ENCODE results near the gene GMPPA.

The GMPPA gene

DNA sequence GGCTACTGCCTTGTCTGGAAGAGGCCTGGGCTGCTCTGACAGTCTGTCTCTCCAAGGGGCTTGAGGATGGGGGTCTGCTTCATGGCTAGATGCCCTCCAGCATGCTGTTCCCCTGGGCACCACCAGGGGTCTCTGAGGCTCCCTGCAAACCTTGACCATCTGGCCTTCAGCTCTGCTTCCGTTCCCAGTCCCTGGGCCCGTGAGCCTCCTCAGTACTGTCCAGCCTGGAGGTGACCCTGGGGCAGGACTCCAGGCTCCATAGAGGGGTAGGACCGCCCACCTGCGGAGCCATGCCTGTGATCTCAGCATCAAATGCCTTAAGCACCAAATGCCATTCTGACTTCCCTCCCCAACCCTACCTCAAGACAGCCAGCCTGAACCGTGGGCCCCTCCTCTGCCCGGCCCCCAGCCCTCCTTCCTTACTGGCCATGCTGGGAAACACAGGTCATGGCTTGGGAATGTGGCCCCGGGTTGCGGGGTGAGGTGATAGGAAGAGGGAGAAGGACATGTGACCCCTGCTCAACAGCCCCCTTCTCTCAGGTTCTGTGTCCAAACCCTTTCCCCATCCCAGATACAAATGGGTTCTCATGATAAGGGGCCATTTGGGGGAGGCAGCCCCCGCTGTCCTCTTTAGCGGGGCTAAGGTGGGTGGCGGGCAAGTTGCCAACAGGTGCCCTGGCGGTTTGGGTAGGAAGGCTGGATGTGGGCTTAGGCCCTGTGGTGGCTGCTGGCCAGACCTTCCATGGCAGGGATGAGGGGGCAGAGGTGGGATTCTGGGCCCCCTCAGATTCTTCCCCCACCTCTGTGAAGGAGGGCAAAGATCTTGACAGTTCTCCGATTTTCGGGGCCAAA, 39.0 kb upstream of the GMPPA start:
- H3K27me3 ChIP-seq (ENCODE audit: control insufficient read depth, insufficient read depth, low read length, poor library complexity, severe bottlenecking) = no peaks in the 10 kb centered on the region
- H3K27ac ChIP-seq (ENCODE audit: insufficient read depth, low read depth, low read length, poor library complexity, severe bottlenecking) = no peak overlapping the region
- no peaks in the 10 kb centered on the region for H3K9me3 ChIP-seq (ENCODE audit: control insufficient read depth, low read length)
- H3K4me3 ChIP-seq (ENCODE audit: insufficient read depth, low read depth, low read length) = no peak overlapping the region
- WGBS, 2 experiments = 57 to 59% methylated on average over 14 of the region's 14 CpGs
- peaks cover 25% of the 10 kb centered on the region for H3K4me1 ChIP-seq (ENCODE audit: control insufficient read depth, insufficient read depth, low read length)
- H3K36me3 ChIP-seq (ENCODE audit: control insufficient read depth, insufficient read depth, low read length) = no peaks in the 10 kb centered on the region

- WGBS, 2 experiments = 13% methylated on average over 18 of the region's 18 CpGs
- no peak overlapping the region for H3K27ac ChIP-seq (ENCODE audit: insufficient read depth, low read depth, low read length, poor library complexity, severe bottlenecking)
- H3K36me3 ChIP-seq (ENCODE audit: control insufficient read depth, insufficient read depth, low read length) = no peaks in the 10 kb centered on the region
- H3K27me3 ChIP-seq (ENCODE audit: control insufficient read depth, insufficient read depth, low read length, poor library complexity, severe bottlenecking) = no peaks in the 10 kb centered on the region
- H3K4me3 ChIP-seq (ENCODE audit: insufficient read depth, low read depth, low read length) = no peak overlapping the region
- no peaks in the 10 kb centered on the region for H3K9me3 ChIP-seq (ENCODE audit: control insufficient read depth, low read length)
- peaks cover 25% of the 10 kb centered on the region for H3K4me1 ChIP-seq (ENCODE audit: control insufficient read depth, insufficient read depth, low read length)
These were observed 38.2 kb upstream of the GMPPA start for GRCh38 chr2:219460424-219460926.

DNA sequence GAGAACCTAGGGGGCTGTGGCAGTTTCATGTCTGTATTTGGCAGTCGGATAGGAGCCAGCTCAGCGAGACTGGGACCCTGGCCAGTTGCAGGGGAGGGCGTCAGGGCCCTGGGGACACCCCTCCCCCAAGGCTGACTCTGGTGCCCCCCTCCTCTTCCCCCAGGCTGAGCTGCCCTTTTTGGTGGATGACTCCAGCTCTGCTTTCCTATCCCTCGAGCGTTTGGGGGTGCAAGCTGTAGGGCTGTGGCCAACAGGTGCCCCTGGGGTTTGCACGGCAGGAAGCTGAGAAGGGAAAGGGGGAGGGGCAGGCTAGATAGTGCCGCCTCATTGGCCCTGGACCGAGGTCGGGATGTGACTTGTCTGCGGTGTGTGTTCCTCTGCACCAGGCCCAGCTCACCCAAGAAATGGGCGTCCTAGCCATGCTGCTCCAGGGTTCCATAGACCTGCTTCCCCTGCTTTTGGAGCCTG, 37.6 kb upstream of the GMPPA start:
- 37 to 41% methylated on average over 11 of the region's 11 CpGs for WGBS, 2 experiments
- Histone ChIP-seq H3K27ac (ENCODE audit: insufficient read depth, low read depth, low read length, poor library complexity, severe bottlenecking) (no peak overlapping the region), H3K36me3 (ENCODE audit: control insufficient read depth, insufficient read depth, low read length) (no peaks in the 10 kb centered on the region), H3K4me3 (ENCODE audit: insufficient read depth, low read depth, low read length) (no peak overlapping the region), H3K27me3 (ENCODE audit: control insufficient read depth, insufficient read depth, low read length, poor library complexity, severe bottlenecking) (no peaks in the 10 kb centered on the region), H3K9me3 (ENCODE audit: control insufficient read depth, low read length) (no peaks in the 10 kb centered on the region), H3K4me1 (ENCODE audit: control insufficient read depth, insufficient read depth, low read length) (peaks cover 25% of the 10 kb centered on the region)

DNA sequence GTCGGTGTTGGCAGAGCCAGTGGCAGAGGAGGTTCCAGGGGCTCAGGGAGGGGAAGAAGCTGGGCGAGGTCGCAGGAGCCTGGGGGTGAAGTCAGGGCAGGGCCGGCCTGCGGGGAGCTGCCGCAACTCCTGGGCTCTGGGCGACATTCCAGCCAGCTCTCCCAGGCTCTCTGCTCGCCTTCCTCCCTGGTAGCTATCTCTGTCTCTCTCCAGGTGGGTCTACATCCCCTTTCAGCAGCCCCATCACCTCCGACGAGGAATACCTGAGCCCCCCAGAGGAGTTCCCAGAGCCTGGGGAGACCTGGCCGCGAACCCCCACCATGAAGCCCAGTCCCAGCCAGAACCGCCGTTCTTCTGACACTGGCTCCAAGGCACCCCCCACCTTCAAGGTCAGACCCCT, 37.0 kb upstream of the GMPPA start:
- WGBS, 2 experiments = 90% methylated on average over 14 of the region's 14 CpGs
- H3K4me3 ChIP-seq (ENCODE audit: insufficient read depth, low read depth, low read length) = no peak overlapping the region

DNA sequence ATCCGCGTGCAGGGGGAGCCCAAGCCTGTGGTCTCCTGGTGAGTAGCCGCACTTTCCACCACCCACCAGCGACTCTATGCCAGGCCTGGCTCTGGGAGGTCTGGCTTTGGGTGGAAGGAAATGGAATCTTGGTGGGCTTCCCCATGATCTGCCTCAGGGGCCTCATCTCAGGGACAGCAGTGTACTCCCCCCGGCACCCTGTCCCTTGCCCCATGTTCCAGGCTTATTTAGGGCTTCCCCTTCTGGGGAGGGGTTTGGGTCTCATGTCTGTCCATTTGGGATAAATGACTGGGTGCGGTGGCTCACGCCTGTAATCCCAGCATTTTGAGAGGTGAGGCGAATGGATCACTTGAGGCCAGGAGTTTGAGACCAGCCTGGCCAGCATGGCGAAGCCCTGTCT, 36.3 kb upstream of the GMPPA start:
- H3K4me1 ChIP-seq (ENCODE audit: control insufficient read depth, insufficient read depth, low read length) = peaks cover 25% of the 10 kb centered on the region
- H3K36me3 ChIP-seq (ENCODE audit: control insufficient read depth, insufficient read depth, low read length) = no peaks in the 10 kb centered on the region
- H3K27ac ChIP-seq (ENCODE audit: insufficient read depth, low read depth, low read length, poor library complexity, severe bottlenecking) = no peak overlapping the region
- 84% methylated on average over 9 of the region's 9 CpGs for WGBS, 2 experiments
- H3K4me3 ChIP-seq (ENCODE audit: insufficient read depth, low read depth, low read length) = no peak overlapping the region
- no peaks in the 10 kb centered on the region for H3K27me3 ChIP-seq (ENCODE audit: control insufficient read depth, insufficient read depth, low read length, poor library complexity, severe bottlenecking)
- H3K9me3 ChIP-seq (ENCODE audit: control insufficient read depth, low read length) = no peaks in the 10 kb centered on the region

More for the DNA sequence above, 37.0 kb upstream of the GMPPA start:
- no peaks in the 10 kb centered on the region for H3K36me3 ChIP-seq (ENCODE audit: control insufficient read depth, insufficient read depth, low read length)
- H3K9me3 ChIP-seq (ENCODE audit: control insufficient read depth, low read length) = no peaks in the 10 kb centered on the region
- H3K27ac ChIP-seq (ENCODE audit: insufficient read depth, low read depth, low read length, poor library complexity, severe bottlenecking) = no peak overlapping the region
- no peaks in the 10 kb centered on the region for H3K27me3 ChIP-seq (ENCODE audit: control insufficient read depth, insufficient read depth, low read length, poor library complexity, severe bottlenecking)
- peaks cover 25% of the 10 kb centered on the region for H3K4me1 ChIP-seq (ENCODE audit: control insufficient read depth, insufficient read depth, low read length)

DNA sequence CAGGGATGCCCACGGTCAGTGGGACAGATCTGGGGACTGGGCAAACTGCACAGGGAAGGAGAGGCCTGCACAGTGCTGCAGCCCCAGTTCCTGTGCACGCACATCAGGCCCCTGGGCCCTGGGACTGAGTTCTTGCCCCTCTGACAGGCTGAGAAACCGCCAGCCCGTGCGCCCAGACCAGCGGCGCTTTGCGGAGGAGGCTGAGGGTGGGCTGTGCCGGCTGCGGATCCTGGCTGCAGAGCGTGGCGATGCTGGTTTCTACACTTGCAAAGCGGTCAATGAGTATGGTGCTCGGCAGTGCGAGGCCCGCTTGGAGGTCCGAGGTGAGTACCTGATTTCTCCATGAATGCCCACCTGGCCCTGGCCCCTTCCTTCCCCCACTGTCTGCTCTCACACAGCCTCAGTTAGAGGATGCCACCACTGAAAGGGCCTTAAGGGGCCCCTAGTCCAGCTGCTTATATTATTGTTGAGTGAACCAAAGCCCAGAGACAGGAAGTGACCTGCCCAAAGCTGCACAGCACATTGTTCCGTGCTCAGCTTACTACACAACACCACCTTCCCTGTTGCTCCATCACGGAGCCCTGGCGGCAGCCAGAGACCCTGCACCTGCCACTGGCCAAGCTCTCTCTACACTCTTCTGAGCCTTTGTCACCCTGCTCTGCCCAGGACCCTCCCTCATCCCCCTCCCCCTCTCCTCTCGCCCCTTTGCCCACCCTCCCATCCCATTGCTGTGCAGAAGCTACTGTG, 34.2 kb upstream of the GMPPA start:
- 93 to 95% methylated on average over 21 of the region's 21 CpGs for WGBS, 2 experiments
- peaks cover 19% of the 10 kb centered on the region for H3K4me1 ChIP-seq (ENCODE audit: control insufficient read depth, insufficient read depth, low read length)
- H3K4me3 ChIP-seq (ENCODE audit: insufficient read depth, low read depth, low read length) = no peak overlapping the region
- H3K27me3 ChIP-seq (ENCODE audit: control insufficient read depth, insufficient read depth, low read length, poor library complexity, severe bottlenecking) = no peaks in the 10 kb centered on the region
- no peaks in the 10 kb centered on the region for H3K36me3 ChIP-seq (ENCODE audit: control insufficient read depth, insufficient read depth, low read length)
- H3K9me3 ChIP-seq (ENCODE audit: control insufficient read depth, low read length) = no peaks in the 10 kb centered on the region
- no peak overlapping the region for H3K27ac ChIP-seq (ENCODE audit: insufficient read depth, low read depth, low read length, poor library complexity, severe bottlenecking)

- Histone ChIP-seq H3K9me3 (ENCODE audit: control insufficient read depth, low read length) (no peaks in the 10 kb centered on the region), H3K4me1 (ENCODE audit: control insufficient read depth, insufficient read depth, low read length) (peaks cover 6% of the 10 kb centered on the region), H3K27ac (ENCODE audit: insufficient read depth, low read depth, low read length, poor library complexity, severe bottlenecking) (no peak overlapping the region), H3K4me3 (ENCODE audit: insufficient read depth, low read depth, low read length) (no peak overlapping the region), H3K27me3 (ENCODE audit: control insufficient read depth, insufficient read depth, low read length, poor library complexity, severe bottlenecking) (no peaks in the 10 kb centered on the region), H3K36me3 (ENCODE audit: control insufficient read depth, insufficient read depth, low read length) (no peaks in the 10 kb centered on the region)
- 92 to 93% methylated on average over 47 of the region's 47 CpGs for WGBS, 2 experiments
These were observed 32.8 kb upstream of the GMPPA start for GRCh38 chr2:219465659-219466561.

DNA sequence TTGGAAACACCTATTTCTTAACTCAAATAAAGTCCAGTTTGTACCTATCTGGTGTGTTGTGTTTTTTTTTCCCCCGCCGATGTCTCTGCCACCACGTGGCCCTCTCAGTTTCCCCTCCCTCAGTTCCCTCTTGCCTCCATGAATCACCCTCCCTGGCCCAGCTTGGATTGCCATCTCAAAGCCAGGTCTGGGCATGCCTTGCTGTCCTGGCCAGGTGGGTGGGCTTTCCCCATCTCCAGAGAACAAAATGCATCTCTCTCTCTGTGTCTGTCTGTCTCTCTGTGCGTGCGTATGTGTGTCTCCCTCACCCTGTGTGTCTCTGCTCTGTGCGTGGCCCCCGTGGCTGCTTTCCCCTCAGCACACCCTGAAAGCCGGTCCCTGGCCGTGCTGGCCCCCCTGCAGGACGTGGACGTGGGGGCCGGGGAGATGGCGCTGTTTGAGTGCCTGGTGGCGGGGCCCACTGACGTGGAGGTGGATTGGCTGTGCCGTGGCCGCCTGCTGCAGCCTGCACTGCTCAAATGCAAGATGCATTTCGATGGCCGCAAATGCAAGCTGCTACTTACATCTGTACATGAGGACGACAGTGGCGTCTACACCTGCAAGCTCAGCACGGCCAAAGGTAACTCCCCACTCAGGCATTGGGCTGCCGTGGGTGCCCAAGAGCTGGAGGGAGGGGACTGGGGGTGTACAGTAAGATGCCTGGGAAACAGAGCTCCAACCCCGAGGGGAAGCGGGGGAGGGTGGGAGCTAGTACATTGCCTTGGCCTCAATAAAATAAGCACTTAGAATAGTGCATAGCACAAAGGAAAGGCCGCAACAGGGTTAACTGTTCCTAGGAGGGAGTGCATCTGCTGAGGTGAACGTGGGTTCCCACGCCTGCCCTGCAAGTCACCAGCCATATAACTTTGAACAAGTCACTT, 31.6 kb upstream of the GMPPA start:
- Histone ChIP-seq H3K36me3 (ENCODE audit: control insufficient read depth, insufficient read depth, low read length) (no peaks in the 10 kb centered on the region), H3K4me3 (ENCODE audit: insufficient read depth, low read depth, low read length) (no peak overlapping the region), H3K4me1 (ENCODE audit: control insufficient read depth, insufficient read depth, low read length) (no peaks in the 10 kb centered on the region), H3K27ac (ENCODE audit: insufficient read depth, low read depth, low read length, poor library complexity, severe bottlenecking) (no peak overlapping the region), H3K9me3 (ENCODE audit: control insufficient read depth, low read length) (no peaks in the 10 kb centered on the region), H3K27me3 (ENCODE audit: control insufficient read depth, insufficient read depth, low read length, poor library complexity, severe bottlenecking) (no peaks in the 10 kb centered on the region)
- 91 to 92% methylated on average over 28 of the region's 28 CpGs for WGBS, 2 experiments

DNA sequence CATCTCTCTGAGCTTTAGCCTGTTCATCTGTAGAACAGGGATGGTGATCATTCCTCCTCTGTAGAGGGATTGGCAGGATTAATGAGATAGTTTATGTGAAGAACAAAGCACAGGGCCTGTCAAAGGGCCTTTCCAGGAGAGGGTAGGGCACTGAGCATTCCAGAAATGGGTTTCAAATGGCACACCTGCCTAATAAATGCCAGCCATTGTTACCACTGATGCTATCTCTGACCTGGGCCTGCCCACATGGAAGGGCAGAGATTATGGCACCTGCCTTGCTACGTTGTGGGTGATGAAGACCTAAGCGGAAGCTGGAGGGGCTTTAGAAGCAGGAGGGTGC, 31.0 kb upstream of the GMPPA start:
- Histone ChIP-seq H3K4me3 (ENCODE audit: insufficient read depth, low read depth, low read length) (no peak overlapping the region), H3K27ac (ENCODE audit: insufficient read depth, low read depth, low read length, poor library complexity, severe bottlenecking) (no peak overlapping the region), H3K9me3 (ENCODE audit: control insufficient read depth, low read length) (no peaks in the 10 kb centered on the region), H3K36me3 (ENCODE audit: control insufficient read depth, insufficient read depth, low read length) (no peaks in the 10 kb centered on the region), H3K4me1 (ENCODE audit: control insufficient read depth, insufficient read depth, low read length) (no peaks in the 10 kb centered on the region), H3K27me3 (ENCODE audit: control insufficient read depth, insufficient read depth, low read length, poor library complexity, severe bottlenecking) (no peaks in the 10 kb centered on the region)
- 95 to 96% methylated on average over 2 of the region's 2 CpGs for WGBS, 2 experiments

Data from ectodermal cell (in vitro differentiated cells).